ENCODE data around the gene SFI1.

- no peak for TF ChIP-seq CTCF (conservative IDR thresholded peaks at IDR 0.05; ENCODE audit: low read depth, low read length)
- no peak for TF ChIP-seq EZH2 (IDR thresholded peaks at IDR 0.05; ENCODE audit: borderline replicate concordance, low read depth, low read length, poor library complexity, severe bottlenecking)
These were observed 20.5 kb upstream of the SFI1 start for GRCh38 chr22:31475800-31476199.
